GM10248 (cell line): ENCODE data around the gene PRKCE.

Experiments
- CTCF ChIA-PET: fragments of 300-600 bp; sonication (Branson Sonifier 250); formaldehyde crosslinking; extraction: SDS; loops from one replicate; lab custom pipeline; 2021; ENCODE audit warnings: antibody characterized with exemption; lab: Yijun Ruan, JAX
- POLR2A ChIA-PET: fragments of 350-650 bp; sonication (Branson Sonifier 250); formaldehyde crosslinking; extraction: SDS; loops from one replicate; lab custom pipeline; 2020; ENCODE audit warnings: antibody characterized with exemption; lab: Yijun Ruan, JAX
- DNase-seq: peaks from one replicate; pipeline ENCODE4 v3.0.0; 2012; ENCODE audit errors: extremely low spot score
- CTCF ChIP-seq: IDR thresholded peaks from 2 replicates; pipeline ENCODE4 v1.5.1; 2012; ENCODE audit warnings: mild to moderate bottlenecking, low read depth; ENCODE audit errors: extremely low read depth, missing control alignments, control extremely low read depth

PRKCE gene

DNA sequence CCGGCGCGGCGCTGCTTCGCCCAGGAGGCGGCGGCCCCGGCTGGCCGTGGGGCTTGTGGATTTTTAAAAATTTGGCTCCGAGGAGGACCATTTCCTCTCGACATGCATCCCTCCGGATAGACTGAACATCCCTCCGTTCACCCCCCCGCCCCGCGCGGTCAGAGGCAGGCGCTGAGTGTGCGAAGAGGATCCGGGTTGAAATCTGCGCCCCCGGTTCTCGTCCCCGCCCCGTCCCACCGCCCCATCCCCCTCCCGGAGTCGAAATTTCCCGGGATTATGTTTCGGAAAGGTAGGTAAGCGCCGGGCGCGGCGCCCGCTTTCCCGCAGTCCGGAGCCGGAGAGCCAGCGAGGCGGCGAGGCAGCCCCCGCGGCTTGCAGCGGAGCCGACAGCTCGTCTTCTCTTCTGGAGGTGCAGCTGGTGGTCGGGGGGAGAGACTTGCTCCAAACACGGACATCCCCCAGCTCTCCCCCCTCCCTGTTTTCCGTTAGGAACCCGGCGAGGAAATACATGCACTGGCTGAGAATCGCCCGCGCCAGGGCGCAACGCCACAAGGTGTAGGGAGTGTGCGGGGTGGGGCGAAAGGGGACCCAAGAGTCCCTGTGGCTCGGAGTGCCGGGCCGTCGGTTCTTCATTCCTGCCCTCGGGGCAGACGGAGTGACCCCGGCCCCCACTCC lies at the start of gene PRKCE:
PRKCE (plus strand) TSS at position 261 of the 675 bp plus-strand sequence.
- DNase-seq, result peak; percentile 53
- ChIA-PET CTCF (interaction anchor here (1.5 to 3.5 kb wide), 5 partner anchors 9 to 284 kb away, joined by 4 to 13 read pairs (median 6); no protein-coding TSS in a partner anchor), POLR2A (interaction anchor here (0.9 to 1.3 kb wide), 2 partner anchors 10 to 37 kb away, joined by 3 read pairs; no protein-coding TSS in a partner anchor)
- TF ChIP-seq CTCF, result no peak

- no peak for DNase-seq
- no peak for TF ChIP-seq CTCF
- CTCF ChIA-PET, result interaction anchor here (1.1 to 1.5 kb wide), 2 partner anchors 8 to 17 kb away, joined by 4 read pairs; partner anchors contain the start of gene SRBD1
- POLR2A ChIA-PET, result no interaction called here
These were observed 48.9 kb upstream of the PRKCE start for GRCh38 chr2:45602624-45603023.

- TF ChIP-seq CTCF, result no peak
- ChIA-PET POLR2A (no interaction called here), CTCF (interaction anchor here (1.1 to 3.7 kb wide), 3 partner anchors 9 to 20 kb away, joined by 3 to 18 read pairs (median 3); no protein-coding TSS in a partner anchor)
- no peak for DNase-seq
These were observed 46.4 kb upstream of the PRKCE start for GRCh38 chr2:45605116-45605515.

DNA sequence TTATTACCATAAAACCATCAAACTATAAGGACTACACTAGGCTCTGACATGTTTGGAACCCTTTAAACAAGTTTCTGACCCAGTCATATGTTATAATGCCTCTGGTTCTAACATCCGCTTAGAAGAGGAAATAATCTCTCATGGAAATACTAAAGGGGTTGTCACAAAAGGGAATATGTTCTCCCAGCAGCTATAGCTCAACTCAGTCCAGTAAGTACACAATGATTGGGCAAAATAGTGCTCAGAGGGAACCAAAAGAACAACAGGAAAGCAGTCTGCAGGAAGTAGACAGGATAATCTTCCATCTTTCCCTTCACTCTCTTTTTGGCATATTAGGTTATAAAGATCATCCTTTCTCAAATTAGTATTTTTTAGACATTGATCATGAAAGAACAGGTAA lies 44.7 kb upstream of the PRKCE start:
- ChIA-PET POLR2A (no interaction called here), CTCF (interaction anchor here (1.1 to 3.7 kb wide), 5 partner anchors 11 to 329 kb away, joined by 3 to 18 read pairs (median 6); no protein-coding TSS in a partner anchor)
- TF ChIP-seq CTCF, result no peak
- DNase-seq, result no peak

- peak; percentile 29 for TF ChIP-seq CTCF
- POLR2A ChIA-PET, result no interaction called here
- CTCF ChIA-PET, result interaction anchor here (1.3 to 3.7 kb wide), 5 partner anchors 10 to 328 kb away, joined by 3 to 18 read pairs (median 6); no protein-coding TSS in a partner anchor
- no peak for DNase-seq
These were observed 43.8 kb upstream of the PRKCE start for GRCh38 chr2:45607701-45608100.

DNA sequence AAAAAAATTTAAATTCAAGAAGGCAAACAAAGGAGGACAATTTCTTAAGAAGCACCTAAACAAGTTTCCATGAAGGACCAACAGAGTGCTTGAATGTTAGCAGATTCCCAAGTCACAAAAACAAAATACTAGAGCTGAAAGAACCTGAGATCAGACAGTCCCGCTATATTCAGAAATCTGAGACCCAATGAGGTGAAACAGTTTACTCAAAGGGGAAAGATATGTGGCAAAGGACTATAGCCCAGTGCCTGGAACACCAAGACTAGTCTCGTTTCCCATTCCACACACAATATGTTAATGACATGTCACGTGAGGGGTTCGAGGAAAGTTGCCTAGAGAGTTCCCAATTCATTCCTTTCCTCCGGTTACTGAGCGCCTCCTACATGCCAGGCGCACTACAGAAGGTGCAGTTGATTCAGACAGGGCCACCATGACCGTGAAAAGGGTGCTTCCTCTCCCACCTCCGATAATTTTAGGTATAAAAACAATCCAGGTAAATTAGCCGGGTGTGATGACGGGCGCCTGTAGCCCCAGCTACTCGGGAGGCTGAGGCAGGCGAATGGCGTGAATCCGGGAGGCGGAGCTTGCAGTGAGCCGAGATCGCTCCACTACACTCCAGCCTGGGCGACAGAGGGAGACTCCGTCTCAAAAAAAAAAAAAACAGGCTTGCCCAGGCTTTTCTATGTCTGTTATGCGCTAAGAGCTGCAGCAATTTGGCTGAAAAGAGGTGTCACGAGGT lies 41.0 kb upstream of the PRKCE start:
- DNase-seq, result peak; percentile 25
- ChIA-PET CTCF (interaction anchor here (0.8 to 1.4 kb wide), 7 partner anchors 8 to 629 kb away, joined by 3 to 4 read pairs (median 4); no protein-coding TSS in a partner anchor), POLR2A (interaction anchor here (1.0 kb wide), 1 partner anchor 39 kb away, joined by 5 read pairs; no protein-coding TSS in a partner anchor)
- peak; percentile 56 for TF ChIP-seq CTCF
